Measurements from ENCODE around the gene ABHD8.

The ABHD8 gene, protein sequence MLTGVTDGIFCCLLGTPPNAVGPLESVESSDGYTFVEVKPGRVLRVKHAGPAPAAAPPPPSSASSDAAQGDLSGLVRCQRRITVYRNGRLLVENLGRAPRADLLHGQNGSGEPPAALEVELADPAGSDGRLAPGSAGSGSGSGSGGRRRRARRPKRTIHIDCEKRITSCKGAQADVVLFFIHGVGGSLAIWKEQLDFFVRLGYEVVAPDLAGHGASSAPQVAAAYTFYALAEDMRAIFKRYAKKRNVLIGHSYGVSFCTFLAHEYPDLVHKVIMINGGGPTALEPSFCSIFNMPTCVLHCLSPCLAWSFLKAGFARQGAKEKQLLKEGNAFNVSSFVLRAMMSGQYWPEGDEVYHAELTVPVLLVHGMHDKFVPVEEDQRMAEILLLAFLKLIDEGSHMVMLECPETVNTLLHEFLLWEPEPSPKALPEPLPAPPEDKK

DNA sequence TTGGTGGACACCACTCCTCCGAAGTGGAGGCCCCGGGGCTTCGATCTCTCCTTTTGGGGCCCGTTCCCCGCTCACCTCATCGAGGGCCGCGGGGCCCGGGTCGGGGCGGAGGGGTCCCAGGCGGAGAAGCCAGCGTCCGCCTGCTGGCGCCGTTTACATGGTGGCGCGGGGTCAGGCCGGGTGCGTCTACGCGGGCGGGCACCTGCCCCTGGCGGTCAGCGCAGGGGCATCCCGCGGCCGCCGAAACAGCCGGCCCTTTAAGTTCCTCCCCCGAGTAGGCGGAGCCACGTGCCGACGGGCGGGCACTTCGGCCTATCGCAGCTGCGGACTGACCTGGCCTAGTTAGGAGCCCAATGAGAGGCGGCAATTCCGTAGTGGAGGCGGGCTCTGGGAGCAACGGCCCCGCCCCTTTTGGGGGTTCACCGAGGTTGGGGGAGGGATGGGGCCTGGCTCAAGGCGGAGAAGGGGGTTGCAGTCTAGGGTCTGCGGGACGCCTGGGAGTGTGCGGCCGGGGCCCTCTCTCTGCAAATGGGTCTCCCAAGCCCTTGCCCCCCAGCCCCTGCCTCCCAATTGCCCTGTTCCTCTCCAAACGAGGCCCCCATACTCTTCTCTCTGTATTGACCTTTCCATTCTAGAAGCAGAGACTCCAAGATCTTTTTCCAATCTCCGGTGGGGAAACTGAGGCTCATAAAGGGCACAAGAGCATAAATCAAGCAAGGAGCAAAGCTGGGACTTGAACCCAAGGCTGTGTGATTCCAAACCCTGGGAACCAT is at the start of gene ABHD8:
TSS of gene ABHD8 (minus strand) at position 259 of the 773 bp plus-strand sequence. CDS start 1,809 bp downstream, outside the sequence.
- DNase-seq, result peak; percentile 90

DNA sequence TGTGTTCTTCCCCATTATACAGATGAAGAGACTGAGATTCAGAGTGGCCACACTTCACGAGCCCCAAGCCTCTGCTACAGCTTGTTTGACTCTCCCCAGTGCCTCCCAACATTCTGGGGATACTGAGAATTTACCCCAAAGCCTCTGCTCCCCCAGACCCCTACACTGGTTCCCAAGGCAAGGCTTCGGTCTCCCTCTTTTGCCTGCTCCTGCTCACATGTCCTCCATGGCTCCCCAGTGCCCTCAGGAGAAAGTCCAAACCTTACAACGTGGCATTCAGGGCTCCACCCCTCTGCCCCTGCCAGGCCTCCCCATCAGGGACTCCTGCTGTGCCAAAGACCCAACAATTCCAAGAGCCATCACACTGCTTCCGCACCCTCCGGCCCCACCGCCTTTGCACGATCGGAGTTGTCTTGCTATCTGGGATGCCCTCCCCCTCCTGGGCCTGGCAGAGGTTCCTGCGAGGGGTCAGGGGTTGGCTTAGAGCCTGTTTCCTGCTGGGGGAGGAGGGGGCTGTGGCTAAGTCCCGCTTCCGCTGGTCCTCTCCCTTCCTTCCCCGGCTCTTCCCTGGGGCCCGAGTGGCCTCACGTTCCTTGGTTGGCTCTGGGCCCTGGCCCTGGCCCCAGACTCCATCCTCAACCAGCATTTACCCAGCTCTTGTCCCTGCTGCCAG is 49.5 kb upstream of the ABHD8 start:
- no peak for DNase-seq

DNA sequence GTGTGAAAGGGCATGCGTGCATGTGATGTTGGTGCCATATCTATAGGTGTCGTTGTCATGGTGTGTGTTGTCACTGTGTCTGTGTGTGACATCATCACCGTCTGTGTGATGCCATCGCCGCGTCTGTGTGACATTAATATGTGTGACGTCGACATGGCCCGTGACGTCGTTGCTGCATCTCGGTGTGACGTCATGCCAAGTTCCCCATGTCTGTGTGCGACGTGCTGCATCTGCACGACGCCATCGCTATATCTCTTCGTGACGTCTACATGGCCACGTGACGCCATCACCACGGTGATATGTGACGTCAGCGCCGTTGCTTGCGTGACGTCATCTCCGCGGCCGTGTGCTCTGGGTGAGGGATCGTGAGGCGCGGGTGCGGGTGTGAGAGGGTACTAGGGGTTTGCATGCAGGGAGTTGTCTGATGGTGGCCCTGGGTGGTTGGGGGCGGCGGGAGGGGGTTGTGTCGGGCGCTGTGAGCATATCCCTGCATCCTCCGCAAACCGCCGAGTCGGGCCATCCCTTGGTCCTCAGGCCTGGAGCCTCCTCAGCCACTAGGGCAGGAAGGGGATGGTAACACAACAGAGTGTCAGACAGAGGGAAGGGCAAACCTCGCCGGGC is 48.7 kb upstream of the ABHD8 start:
- no peak for DNase-seq

DNA sequence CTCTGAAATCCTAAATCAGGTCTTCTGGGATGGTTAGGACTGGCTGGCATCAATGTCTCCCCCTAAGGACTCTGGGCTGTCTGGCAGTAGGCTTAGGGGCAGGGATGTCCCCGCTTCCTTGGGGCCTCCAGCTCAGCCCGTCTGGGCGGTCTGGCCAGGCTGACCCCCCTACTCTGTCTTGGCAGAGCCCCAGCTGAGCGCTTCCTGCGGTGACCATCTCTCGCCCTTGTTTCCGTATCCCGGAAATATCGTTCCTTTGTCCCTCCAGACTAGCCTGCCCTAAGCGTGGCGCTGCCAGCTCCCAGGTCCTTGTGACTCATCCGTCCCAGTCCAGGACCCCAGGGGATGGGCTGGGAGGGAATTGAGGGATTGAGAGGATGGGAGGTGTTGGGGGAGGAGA is 45.5 kb upstream of the ABHD8 start:
- DNase-seq, result peak; percentile 42

DNA sequence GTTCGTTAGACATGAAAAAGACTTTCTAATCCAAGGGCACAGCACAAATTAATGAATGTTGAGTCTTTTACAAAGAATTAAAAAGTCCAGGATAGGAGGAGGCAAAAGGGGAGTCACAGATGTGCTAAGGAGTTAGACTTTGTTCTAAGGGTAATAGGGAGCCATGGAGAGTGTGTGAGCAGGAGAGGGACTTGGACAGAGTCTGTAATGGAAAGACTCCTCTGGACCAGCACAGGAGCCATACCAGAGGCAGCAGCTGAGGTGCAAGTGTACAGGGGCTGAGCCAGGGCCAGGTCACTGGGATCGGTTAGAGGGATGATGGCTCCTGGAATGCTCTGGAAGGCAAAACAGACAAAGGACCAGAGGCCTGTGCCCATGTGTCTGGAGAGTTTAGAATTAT is 44.7 kb upstream of the ABHD8 start:
- DNase-seq, result no peak

DNA sequence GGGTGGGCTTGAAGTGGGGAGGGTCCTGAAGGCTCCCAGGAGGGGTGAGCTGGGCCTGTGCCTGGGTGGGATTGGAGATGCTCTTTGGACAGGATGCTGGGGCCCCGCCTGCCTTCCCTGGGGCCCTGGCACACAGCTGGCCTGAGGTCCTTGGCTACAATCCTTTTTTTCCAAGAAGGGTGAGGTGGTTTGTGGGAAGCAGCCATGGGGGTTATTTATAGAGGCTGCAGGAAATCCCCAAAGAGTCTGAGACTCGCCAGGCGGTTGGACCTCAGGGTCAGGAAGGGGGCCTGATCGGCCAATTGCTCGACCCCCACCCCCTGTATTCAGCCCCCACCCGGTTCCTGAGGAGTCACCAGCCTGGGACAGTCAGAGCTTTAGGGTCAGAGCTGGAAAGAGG is 44.1 kb upstream of the ABHD8 start:
- DNase-seq, result no peak

DNA sequence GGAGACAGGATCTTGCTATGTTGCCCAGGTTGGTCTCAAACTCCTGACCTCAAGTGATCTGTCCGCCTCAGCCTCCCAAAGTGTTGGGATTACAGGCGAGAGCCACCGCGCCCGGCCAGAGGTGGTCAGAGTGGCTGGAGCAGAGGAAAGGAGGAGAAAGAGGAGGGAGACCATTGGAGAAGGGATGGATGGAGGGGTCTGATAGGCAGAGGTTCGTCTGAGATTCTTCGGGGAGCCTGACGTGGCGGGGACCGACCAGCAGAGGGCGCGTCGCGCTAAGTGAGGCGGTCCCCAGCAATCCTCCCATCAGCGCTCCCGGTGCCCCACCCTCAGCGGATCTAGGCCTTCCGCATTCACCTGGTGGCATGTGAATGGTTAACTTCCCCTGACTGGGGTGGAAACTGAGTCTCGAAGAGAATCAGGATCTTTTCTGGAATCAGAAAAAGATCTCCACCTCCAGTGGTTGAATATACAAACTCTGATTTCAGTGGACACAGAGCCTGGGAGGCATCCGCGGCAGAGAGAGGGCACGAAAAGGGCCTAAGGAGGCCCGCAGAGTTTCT is 43.0 kb upstream of the ABHD8 start:
- DNase-seq, result peak; percentile 61

DNA sequence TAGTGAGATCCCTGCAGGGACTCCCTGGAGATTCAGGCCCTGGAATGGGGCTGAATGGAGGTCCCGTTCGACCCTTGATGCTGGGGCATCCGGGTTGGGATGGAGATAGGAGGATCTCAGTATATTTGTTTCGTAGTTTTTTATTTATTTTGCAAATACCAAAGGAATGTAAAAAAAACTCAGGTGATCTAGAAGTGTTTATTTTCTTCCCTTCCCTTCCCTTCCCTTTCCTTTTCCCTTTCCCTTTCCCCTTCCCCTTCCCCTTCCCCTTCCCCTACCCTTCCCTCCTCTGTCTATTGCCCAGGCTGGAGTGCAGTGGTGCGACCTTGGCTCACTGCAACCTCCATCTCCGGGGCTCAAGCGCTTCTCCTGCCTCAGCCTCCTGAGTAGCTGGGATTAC is 38.6 kb upstream of the ABHD8 start:
- DNase-seq, result no peak

DNA sequence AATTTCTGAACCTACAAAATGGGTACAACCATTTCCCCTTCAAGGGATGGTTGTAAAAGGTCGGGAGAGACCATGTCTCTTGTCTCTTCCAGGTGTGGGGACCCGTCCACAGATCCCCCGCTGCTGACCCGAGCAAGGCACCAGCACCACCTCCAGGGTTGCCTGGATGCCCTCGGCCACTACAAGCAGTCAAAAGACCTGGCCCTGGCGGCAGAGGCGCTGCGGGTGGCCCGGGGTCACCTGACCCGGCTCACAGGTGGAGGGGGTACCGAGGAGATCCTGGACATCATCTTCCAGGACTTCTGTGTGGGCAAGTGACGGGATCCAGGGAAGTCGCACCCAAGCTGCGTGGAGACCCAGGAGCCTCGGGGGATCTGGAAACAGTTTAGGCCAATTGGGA is 38.2 kb upstream of the ABHD8 start:
- DNase-seq, result no peak

DNA sequence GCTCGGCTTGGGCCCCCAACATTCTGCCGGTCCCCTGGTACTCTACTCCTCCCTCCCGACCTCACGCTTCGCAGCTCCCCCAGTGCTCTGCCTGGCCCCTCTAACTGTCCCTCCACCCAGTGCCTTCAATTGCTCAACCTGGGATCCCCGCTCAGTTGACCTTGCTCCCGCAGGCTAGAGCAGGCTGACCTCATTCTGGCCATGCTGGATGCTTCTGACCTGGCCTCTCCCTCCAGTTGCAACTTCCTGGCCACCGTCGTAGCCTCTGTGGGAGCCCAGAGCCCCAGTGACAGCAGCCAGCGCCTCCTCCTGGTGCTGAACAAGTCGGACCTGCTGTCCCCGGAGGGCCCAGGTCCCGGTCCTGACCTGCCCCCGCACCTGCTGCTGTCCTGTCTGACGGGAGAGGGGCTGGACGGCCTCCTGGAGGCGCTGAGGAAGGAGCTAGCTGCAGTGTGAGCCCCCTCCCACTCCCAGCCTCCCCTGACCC is 37.7 kb upstream of the ABHD8 start:
- no peak for DNase-seq

DNA sequence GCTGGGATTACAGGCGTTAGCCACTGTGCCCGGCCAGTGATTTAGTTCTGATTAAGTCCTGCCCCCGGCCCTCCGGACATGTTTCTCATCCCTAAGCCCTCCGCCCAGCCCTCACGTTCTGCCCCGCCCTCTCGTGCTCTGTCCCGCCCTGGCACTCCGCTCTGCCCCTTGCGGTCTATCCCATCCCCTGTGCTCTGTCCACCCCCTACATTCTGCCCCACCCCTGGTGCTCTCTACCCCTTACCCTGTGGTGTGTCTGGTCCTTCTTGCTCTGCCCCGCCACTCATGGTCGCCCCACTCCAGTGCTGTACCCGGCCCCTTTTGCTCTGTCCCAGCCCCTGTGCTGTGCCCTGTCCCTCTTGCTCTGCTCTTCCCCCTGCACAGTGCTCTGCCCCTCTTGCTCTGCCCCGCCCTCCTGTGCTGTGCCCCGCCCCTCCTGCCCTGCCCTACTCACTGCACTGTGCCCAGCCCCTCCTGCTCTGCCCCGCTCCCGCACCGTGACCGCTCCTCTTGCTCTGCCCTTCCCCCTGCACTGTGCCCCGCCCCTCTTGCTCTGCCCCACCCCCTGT is 37.2 kb upstream of the ABHD8 start:
- DNase-seq, result no peak

DNA sequence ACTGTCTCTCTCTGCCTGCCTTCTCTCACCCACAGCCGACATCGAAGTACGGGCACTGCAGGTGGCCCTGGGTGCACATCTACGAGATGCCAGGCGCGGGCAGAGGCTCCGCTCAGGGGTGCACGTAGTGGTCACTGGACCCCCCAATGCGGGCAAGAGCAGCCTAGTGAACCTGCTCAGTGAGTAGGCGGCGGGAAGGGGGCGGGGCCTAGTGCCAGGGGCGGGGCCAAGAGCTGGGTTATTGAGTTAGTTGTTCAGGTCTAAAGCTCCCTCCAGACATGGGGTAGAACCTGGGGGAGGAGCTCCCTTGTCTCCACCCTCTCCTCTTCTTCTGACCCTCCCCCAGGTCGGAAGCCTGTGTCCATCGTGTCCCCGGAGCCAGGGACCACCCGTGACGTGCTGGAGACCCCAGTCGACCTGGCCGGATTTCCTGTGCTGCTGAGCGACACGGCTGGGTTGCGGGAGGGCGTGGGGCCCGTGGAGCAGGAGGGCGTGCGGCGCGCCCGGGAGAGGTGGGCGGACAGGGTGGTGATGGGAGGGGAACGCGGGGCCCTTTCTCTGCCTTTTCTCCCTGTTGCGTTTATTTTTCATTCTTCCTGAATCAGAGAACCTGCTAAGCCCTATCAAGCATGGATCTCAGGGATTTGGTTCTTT is 36.0 kb upstream of the ABHD8 start:
- no peak for DNase-seq

DNA sequence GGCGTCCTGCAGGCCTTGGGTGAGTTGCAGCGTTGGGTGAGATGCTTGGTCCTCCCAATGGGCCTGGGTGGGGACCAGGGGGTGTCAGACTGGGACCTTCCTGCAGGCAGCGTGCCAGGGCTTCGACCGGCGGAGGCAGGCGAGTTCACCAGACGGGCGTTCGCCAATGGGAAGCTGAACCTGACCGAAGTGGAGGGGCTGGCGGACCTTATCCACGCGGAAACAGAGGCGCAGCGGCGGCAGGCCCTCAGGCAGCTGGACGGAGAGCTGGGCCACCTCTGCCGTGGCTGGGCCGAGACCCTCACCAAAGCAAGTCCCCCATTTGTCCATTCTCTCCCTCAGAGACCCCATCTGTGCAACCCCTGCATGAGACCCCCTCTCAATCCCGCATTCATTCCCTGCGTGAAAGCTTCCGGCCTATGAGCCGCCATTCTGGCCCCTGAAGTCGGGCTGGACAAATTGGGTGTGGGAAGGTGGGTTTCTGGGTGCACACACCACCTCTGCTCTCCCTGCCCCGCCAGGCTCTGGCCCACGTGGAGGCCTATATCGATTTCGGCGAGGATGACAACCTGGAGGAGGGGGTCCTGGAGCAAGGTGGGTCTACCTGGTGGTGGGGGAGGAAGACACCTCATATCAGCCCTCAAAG is 35.3 kb upstream of the ABHD8 start:
- DNase-seq, result no peak

DNA sequence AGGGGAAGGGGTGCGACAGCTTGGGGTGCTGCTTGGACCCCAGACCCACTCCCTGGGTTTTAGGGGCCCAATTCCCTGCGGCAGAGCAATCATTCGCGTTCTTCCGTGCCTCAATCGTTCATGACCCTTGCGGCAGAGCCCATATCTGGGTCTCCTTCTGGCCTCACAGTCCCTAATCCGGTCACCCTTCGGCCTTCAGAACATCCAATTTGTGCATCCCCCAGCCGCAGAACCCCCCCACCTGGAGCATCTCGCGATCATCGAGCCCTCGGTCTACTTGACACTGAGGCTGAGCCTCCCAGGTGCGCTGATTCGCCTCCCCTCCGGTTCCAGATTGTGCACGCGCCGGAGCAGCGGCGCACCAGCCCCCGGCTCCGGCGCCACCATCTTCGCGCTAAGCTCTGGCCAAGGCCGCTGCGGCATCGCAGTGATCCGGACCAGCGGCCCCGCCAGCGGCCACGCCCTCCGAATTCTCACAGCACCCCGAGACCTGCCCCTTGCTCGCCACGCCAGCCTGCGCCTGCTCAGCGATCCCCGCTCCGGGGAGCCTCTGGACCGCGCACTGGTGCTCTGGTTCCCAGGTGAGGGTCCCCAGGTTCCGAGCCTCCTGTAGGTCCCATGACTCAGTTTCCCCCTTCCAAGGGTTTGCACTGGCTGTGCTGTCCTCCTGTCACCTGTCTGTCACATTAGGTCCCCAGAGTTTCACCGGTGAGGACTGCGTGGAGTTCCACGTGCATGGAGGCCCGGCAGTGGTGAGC is 34.6 kb upstream of the ABHD8 start:
- DNase-seq, result peak; percentile 32

DNA sequence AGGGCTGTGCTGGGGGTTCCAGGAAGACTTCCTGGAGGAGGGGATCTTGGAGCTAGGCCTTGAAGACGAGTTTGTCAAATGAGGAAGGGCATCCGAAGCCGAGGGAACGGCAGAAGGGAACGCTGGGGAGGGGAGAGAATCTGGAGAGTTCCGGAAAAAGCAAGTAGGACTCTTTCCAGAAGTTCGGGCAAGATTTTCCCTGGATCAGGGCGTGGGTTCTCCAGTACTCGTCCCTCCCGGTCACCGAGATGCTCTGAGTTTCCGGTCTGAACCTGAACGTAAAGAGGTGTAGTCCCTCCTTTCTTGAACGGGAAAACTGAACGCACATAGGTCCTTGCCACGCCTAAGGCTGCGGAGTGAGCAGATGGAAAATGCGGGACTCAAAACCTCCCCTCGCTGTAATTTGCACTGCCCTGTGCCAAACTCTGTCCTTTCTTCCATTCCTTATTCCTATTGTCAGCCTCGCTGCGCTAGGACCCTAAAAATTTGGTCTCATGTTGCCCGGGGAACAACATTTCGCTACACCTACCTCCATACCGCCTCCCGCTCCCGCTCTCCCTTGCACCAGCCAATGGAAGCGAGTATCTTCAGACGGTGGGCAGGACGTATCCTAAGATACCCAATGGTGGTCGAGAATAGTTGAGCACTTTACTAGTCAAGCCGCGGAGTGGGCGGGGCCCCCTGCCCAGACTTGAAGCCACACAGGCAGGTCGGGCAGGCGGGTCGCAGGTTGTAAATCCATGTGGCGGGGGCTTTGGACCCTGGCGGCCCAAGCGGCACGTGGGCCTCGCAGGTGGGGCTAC is 33.8 kb upstream of the ABHD8 start, which contains the start of gene GTPBP3:
TSS of gene GTPBP3 (plus strand) at position 682 of the 803 bp plus-strand sequence. CDS start at position 741, 59 bp downstream.
- DNase-seq, result peak; percentile 97

DNA sequence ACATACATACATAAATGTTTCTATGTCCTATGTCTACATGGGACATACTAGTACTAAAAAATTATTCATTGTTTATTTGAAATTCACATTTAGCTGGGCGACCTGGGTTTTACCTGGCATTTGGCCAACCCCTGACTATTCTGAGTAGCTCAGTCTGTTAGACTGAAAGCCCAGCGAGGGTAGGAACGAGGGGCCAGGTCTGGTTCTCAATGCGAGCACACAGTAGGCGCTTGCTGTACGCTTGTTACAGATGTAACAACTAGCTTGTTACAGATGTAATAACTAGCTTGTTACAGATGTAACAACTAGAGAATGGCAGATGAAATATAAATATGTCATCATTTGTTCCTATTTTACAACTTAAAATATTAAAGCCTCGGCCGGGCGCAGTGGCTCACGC is 32.4 kb upstream of the ABHD8 start:
- peak; percentile 32 for DNase-seq

DNA sequence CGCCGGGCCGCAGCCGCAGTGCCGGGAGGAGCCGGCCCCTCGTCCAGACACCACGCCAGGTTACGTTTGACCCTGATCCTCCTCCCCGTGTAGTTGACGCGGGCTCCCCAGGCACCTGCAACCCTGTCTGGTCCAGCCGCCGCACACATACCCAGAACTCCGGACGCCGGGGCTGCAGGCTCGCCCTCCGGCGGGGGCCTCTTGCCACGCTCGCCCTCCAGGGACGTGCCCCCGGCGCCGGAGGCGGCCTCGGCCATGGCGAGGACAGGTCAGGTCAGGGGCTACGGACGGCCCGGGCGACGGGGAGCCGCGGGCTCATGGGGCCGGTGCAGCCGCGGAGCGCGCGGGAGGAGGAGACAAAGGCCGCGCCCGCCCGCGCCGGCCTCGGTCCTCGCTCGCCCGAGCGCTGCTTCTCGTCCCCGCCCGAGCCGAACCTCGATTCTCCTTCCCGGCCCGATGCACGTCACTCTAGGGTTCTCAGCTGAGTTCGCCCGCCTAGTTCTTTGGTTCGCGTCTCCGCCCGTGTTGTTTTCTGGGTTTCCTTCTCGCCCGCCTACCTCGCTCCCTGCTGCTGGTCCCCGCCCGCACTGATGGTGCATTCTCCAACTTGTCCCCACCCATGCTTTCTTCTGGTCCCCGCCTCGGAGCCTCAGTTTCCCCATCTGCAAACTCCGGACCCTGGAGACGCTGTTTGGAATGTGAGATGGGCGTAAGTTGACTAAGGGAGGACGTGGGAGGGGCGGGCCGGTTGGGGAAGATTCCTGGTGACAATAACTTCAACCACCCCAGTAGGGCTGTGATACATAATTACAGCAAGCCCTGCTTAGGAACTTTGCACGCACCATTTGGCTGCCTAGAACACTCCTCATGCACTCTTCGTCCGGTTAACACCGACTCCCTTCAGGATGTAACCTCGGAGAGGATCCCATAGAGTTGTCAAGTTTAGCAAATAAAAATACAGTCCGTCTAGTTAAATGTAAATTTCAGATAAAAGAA is 31.5 kb upstream of the ABHD8 start, which contains the start of gene ANO8:
TSS of gene ANO8 (minus strand) at position 442 of the 996 bp plus-strand sequence. CDS start at position 257, 185 bp downstream.
- peak; percentile 96 for DNase-seq
